NT2/D1 (cell line): ENCODE measurements around the gene MISFA.

Source experiments
- SUZ12 ChIP-seq: IDR thresholded peaks from 2 replicates; pipeline ENCODE4 v1.6.1; 2011; ENCODE audit not compliant: insufficient read length, insufficient read depth; ENCODE audit errors: extremely low read depth
- YY1 ChIP-seq: IDR thresholded peaks from 2 replicates; pipeline ENCODE4 v1.6.1; 2011; ENCODE audit not compliant: insufficient read length, insufficient read depth
- ZNF274 ChIP-seq: IDR thresholded peaks from 2 replicates; pipeline ENCODE4 v1.6.1; 2011; ENCODE audit warnings: mild to moderate bottlenecking, low read depth, low read length

DNA sequence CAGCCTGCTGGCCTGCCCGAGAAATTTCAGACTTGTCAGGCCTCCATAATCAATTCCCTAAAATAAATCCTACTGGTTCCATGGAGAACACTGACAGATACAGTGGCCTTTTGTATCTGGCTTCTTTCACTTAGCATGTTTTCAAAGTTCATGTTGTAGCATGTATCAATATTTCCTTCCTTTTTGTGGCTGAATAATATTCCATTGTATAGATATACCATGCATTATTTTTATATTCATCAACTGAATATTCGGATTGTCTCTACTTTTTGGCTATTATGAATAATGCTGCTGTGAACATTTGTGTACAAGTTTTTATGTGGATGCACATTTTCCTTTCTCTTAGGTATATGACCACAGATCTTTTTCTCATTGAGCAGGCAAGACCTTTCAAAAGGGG is 24.1 kb downstream of the MISFA start:
- TF ChIP-seq YY1 (no peak), SUZ12 (no peak), ZNF274 (no peak)
